Gastroesophageal sphincter (tissue), 3 donors: Measurements from ENCODE around the gene C1orf122.

Experiments used
- EP300 ChIP-seq: sonication (generic); formaldehyde crosslinking; IDR thresholded peaks from one replicate; pipeline ENCODE4 v1.6.1; 2017; ENCODE audit warnings: antibody characterized with exemption, mild to moderate bottlenecking
- TF ChIP-seq, protein P1 (sequence below), 4 experiments: fragments of 200-600 bp in 2 of 4; fragments of 450-650 bp in 2 of 4; sonication (generic) in 1 of 4; IDR thresholded peaks; one replicate each; pipeline ENCODE4 v1.5.1; 2017 to 2019; ENCODE audit warnings: antibody characterized with exemption in 4 of 4, mild to moderate bottlenecking in 2 of 4, moderate library complexity in 2 of 4

DNA sequence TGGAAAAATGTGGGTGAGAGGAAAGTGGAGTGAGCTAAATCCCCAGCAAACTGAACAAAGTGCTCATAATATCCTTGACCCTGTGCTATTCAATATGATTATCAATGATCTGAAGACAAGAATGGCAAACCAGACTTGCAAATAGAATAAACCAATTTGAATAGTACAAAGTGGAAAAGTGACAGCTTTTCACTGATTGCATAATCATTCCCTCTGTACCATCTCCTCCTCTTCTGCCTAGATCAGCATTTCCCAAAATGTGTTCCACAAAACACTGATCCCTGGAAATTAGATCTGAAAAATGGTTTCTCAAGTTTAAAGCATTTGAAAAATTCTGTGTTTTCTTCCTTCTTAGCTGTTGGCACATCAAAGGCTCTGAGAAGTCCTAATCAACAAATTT, 43.7 kb downstream of the C1orf122 start:
- TF ChIP-seq, protein P1, sequence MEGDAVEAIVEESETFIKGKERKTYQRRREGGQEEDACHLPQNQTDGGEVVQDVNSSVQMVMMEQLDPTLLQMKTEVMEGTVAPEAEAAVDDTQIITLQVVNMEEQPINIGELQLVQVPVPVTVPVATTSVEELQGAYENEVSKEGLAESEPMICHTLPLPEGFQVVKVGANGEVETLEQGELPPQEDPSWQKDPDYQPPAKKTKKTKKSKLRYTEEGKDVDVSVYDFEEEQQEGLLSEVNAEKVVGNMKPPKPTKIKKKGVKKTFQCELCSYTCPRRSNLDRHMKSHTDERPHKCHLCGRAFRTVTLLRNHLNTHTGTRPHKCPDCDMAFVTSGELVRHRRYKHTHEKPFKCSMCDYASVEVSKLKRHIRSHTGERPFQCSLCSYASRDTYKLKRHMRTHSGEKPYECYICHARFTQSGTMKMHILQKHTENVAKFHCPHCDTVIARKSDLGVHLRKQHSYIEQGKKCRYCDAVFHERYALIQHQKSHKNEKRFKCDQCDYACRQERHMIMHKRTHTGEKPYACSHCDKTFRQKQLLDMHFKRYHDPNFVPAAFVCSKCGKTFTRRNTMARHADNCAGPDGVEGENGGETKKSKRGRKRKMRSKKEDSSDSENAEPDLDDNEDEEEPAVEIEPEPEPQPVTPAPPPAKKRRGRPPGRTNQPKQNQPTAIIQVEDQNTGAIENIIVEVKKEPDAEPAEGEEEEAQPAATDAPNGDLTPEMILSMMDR (IDR thresholded peaks at IDR 0.05), result no peak
- TF ChIP-seq EP300, result no peak
